Caco-2 (cell line): ENCODE measurements around the gene INO80E. TPM values are rescaled to one million over a fixed set of nuclear protein-coding genes. Genes with fewer than 3 reads are reported as not detected.
"Not testable (repeated sequence)": the region's sequence is repeated elsewhere in the genome, so short reads cannot be mapped to it uniquely, and the experiment has no call there.

Source experiments
- BruUV-seq: library from RNA; stranded (reverse); fragments of 400-500 nt; replicated peaks from 2 replicates; lab custom pipeline; 2021; lab: Mats Ljungman, UMichigan
- CTCF ChIA-PET: fragments of 300-600 bp; sonication (Branson Sonifier 250); formaldehyde crosslinking; loops from one replicate; lab custom pipeline; 2022; ENCODE audit warnings: antibody characterized with exemption; lab: Charles Lee
- POLR2A ChIA-PET: fragments of 300-600 bp; sonication (Branson Sonifier 250); formaldehyde crosslinking; loops from one replicate; lab custom pipeline; 2022; ENCODE audit warnings: antibody characterized with exemption; lab: Charles Lee
- DNase-seq, 2 experiments: peaks; one replicate each; pipeline versions ENCODE4 v3.0.0 to v3.0.0-alpha.2; 2020 to 2022
- H3K27me3 ChIP-seq: replicated peaks from 2 replicates; pipeline ENCODE4 v1.6.0; 2011; ENCODE audit warnings: low read length; ENCODE audit not compliant: control insufficient read depth, insufficient read depth
- H3K36me3 ChIP-seq: 2 replicates; pipeline ENCODE4 v1.5.1; 2011; ENCODE audit warnings: low read length; ENCODE audit not compliant: control insufficient read depth, insufficient read depth
- H3K4me1 ChIP-seq: fragments of 250-450 bp; sonication (Bioruptor Pico); 2 replicates; pipeline ENCODE4 v1.5.1; 2020; ENCODE audit warnings: mild to moderate bottlenecking
- H3K4me3 ChIP-seq: 2 replicates; pipeline ENCODE4 v1.5.1; 2011; ENCODE audit warnings: low read depth, mild to moderate bottlenecking, control low read depth, low read length
- H3K9me3 ChIP-seq: fragments of 250-450 bp; sonication (Bioruptor Pico); 2 replicates; pipeline ENCODE4 v1.5.1; 2020; ENCODE audit warnings: mild to moderate bottlenecking, moderate library complexity
- H3K27ac Mint-ChIP-seq: one replicate; pipeline ENCODE4 v1.8.0; 2022; ENCODE audit warnings: mixed read lengths; ENCODE audit not compliant: unreplicated experiment
- H3K27me3 Mint-ChIP-seq: one replicate; pipeline ENCODE4 v1.8.0; 2022; ENCODE audit warnings: mixed read lengths; ENCODE audit not compliant: insufficient read depth, unreplicated experiment
- H3K36me3 Mint-ChIP-seq: one replicate; pipeline ENCODE4 v1.8.0; 2022; ENCODE audit warnings: mild to moderate bottlenecking, mixed read lengths; ENCODE audit not compliant: insufficient read depth, unreplicated experiment
- H3K4me1 Mint-ChIP-seq: one replicate; pipeline ENCODE4 v1.8.0; 2022; ENCODE audit warnings: low read depth, mixed read lengths; ENCODE audit not compliant: unreplicated experiment
- H3K4me3 Mint-ChIP-seq: one replicate; pipeline ENCODE4 v1.8.0; 2022; ENCODE audit warnings: mild to moderate bottlenecking, moderate library complexity, mixed read lengths; ENCODE audit not compliant: unreplicated experiment
- H3K9me3 Mint-ChIP-seq: one replicate; pipeline ENCODE4 v1.8.0; 2022; ENCODE audit warnings: mixed read lengths; ENCODE audit not compliant: unreplicated experiment
- CTCF ChIP-seq, 2 experiments: fragments of 200-600 bp in 1 of 2; IDR thresholded peaks; 1 replicate in 1 of 2; 2 replicates in 1 of 2; pipeline versions ENCODE4 v1.5.1 to v1.8.0; 2011 to 2022; ENCODE audit warnings: antibody characterized with exemption in 1 of 2, control low read depth in 1 of 2, inconsistent platforms in 1 of 2, low read depth in 1 of 2, low read length in 1 of 2, mild to moderate bottlenecking in 1 of 2, moderate library complexity in 1 of 2; ENCODE audit not compliant: insufficient read depth in 1 of 2, severe bottlenecking in 1 of 2, unreplicated experiment in 1 of 2
- intact Hi-C: fragments of 100-400 bp; cut with micrococcal nuclease; formaldehyde crosslinking; loops from one replicate; pipeline ENCODE4 v1.10.0; 2022; ENCODE audit not compliant: unreplicated experiment
- total RNA-seq: library from RNA; stranded (reverse); gene quantifications from 2 replicates; pipeline ENCODE4 v1.2.3, GENCODE V29; 2022

Gene INO80E
- total RNA-seq, 1 experiment from 2014 or later, result 58.8 TPM

DNA sequence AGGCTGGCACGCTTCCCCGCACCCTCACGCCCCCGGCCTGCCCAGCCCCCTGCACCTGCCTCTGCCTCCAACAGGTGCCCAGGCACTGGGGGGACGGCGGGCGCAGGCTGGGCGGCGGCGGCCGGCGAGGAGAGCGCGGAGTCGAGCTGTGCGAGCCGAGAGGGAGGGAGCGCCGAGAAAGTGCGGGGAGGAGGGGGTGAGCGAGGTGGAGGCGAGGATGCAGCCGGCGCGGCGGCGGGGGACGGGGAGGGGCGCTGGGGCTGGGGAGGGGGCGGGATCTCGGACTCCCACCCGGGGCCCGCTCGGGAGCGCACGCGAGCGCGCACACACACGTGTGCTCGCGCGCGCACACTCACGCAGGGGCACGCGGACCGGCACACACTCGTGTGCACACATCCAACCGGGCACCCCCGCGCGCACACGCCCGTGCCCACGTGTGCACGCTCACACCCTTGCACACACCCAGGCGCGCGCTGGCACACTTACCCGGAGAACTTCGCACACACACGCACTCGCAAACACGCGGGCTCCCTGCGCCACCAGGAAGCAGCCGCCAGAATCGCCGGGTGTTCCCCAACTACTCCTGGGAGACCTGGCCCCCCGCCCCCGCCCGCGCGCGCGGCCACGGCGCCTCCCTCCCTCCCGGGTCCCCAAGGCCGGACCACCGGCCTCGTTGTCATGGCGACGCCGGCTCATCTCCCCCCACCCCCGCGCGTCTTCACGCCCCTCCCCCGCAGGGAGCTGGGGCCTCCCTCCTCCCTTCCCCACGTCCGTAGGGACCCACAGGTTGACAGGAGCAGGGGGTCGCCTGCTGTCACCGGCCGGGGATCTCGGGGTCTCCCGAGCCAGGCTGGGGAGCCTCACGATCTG lies 15.0 kb downstream of the INO80E start, which contains the start of gene DOC2A:
Gene DOC2A (minus strand): TSS at position 184 of the 870 bp plus-strand sequence. CDS start 805 bp downstream, outside the sequence.
- intact Hi-C loops, result no loop called here
- CTCF ChIA-PET, result interaction anchor here (0.6 to 1.1 kb wide), 2 partner anchors 112 to 311 kb away, joined by 3 to 4 read pairs; partner anchors contain the start of gene SEZ6L2
- Mint-ChIP-seq H3K36me3 (no peaks in the 10 kb centered on the region), H3K4me1 (no peaks in the 10 kb centered on the region), H3K9me3 (no peaks in the 10 kb centered on the region), H3K27me3 (no peaks in the 10 kb centered on the region), H3K27ac (no peak within 1 kb of the TSS), H3K4me3 (peak within 1 kb of the TSS; percentile 68)
- H3K27me3 ChIP-seq, result no peaks in the 10 kb centered on the region
- no peak for TF ChIP-seq CTCF (IDR thresholded peaks at IDR 0.05; ENCODE audit: insufficient read depth in 1 of 2, low read depth in 1 of 2, low read length in 1 of 2, severe bottlenecking in 1 of 2, unreplicated experiment in 1 of 2)
- peak in 1 of 2 experiments; percentile 32 for DNase-seq
- H3K4me3 ChIP-seq, result peak within 1 kb of the TSS; percentile 83
- no peaks in the 10 kb centered on the region for H3K4me1 ChIP-seq
- BruUV-seq, result no TSS peak
- no peaks in the 10 kb centered on the region for H3K36me3 ChIP-seq
- POLR2A ChIA-PET, result interaction anchor here (0.6 kb wide), 1 partner anchor 14 kb away, joined by 10 read pairs; no protein-coding TSS in a partner anchor
- H3K9me3 ChIP-seq, result no peaks in the 10 kb centered on the region

DNA sequence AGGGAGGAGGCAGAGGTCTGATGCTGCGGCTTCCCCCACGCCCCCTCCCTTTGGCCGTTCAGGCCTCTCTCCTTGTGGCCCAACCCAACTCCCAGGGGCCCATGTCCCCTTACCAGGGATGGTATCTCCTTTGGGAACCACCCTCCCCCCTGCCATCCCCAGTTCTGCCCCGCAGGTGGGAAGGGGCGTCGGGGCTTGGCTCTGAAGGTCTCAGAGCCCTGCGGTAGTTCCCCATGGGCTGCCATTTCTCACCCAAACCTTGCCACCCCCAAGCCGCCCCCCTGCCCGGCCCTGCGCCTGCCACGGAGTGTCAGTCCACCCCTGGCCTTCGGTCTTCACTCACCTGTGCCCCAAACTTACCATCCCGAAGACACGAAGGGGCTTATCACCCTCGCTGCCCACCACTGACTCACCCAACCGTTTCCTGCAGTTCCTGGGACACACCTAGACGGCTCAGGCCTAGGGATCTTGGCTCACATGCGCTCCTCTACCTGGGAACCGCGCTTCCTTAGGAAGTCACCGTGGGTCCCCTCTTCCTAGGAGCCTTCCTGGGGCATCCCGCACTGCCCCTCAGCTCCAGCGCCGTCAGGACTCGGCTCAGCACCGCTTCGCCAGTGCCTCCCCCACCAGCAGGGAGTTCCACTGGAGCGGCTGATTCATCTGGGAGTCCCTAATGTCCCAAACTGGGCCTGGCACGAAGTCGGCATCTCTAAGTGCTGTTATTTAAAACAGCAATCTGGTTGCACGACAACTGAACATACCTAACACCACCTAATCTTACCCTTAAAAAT lies 15.9 kb downstream of the INO80E start:
- Mint-ChIP-seq H3K36me3 (no peaks in the 10 kb centered on the region), H3K4me1 (no peaks in the 10 kb centered on the region), H3K9me3 (no peaks in the 10 kb centered on the region), H3K27me3 (no peaks in the 10 kb centered on the region), H3K4me3 (peak overlapping the region; percentile 68), H3K27ac (no peak overlapping the region)
- CTCF ChIA-PET, result interaction anchor here (1.1 kb wide), 1 partner anchor 113 kb away, joined by 4 read pairs; the partner anchor contains the start of gene SEZ6L2
- POLR2A ChIA-PET, result interaction anchor here (0.6 kb wide), 1 partner anchor 15 kb away, joined by 10 read pairs; no protein-coding TSS in a partner anchor
- TF ChIP-seq CTCF (IDR thresholded peaks at IDR 0.05; ENCODE audit: insufficient read depth in 1 of 2, low read depth in 1 of 2, low read length in 1 of 2, severe bottlenecking in 1 of 2, unreplicated experiment in 1 of 2), result no peak
- no TSS peak for BruUV-seq
- Histone ChIP-seq H3K27me3 (no peaks in the 10 kb centered on the region), H3K4me3 (peak overlapping the region; percentile 83), H3K9me3 (no peaks in the 10 kb centered on the region), H3K4me1 (no peaks in the 10 kb centered on the region), H3K36me3 (no peaks in the 10 kb centered on the region)
- intact Hi-C loops, result no loop called here
- no peak for DNase-seq

DNA sequence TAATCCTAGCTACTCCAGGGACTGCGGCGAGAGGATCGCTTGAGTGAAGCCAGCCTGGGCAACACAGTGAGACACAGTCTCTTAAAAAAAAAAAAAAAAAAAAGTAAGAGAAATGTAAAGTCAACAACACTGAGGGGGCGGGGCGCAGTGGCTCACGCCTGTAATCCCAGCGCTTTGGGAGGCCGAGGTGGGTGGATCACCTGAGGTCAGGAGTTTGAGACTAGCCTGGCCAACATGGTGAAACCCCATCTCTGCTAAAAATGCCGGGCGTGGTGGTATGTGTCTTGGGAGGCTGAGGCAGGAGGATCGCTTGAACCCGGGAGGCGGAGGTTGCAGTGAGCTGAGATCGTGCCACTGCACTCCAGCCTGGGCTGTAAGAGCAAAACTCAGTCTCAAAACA lies 16.6 kb downstream of the INO80E start:
- H3K9me3 ChIP-seq, H3K27ac Mint-ChIP-seq, intact Hi-C loops, H3K27me3 Mint-ChIP-seq, H3K4me3 ChIP-seq, H3K27me3 ChIP-seq, H3K9me3 Mint-ChIP-seq, H3K4me3 Mint-ChIP-seq, CTCF ChIA-PET, H3K36me3 ChIP-seq, H3K36me3 Mint-ChIP-seq, BruUV-seq, H3K4me1 Mint-ChIP-seq, H3K4me1 ChIP-seq, DNase-seq, POLR2A ChIA-PET: not testable (repeated sequence)

DNA sequence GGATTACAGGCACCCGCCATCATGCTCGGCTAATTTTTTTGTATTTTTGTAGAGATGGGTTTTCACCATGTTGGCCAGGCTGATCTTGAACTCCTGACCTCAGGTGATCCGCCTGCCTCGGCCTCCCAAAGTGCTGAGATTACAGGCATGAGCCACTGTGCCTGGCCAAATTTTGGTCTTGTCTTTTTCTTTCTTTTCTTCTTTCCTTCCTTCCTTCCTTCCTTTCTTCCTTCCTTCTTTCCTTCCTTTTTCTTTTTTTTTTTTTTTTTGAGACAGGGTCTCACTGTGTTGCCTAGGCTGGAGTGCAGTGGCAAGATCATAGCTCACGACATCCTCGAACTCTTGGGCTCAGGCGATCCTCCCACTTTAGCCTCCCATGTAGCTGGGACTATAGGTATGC lies 19.4 kb downstream of the INO80E start:
- H3K4me1 Mint-ChIP-seq, CTCF ChIA-PET, POLR2A ChIA-PET, H3K27me3 Mint-ChIP-seq, H3K36me3 ChIP-seq, H3K9me3 Mint-ChIP-seq, H3K4me3 ChIP-seq, H3K36me3 Mint-ChIP-seq, H3K4me1 ChIP-seq, H3K9me3 ChIP-seq, BruUV-seq, intact Hi-C loops, H3K27me3 ChIP-seq, H3K4me3 Mint-ChIP-seq, H3K27ac Mint-ChIP-seq, DNase-seq: not testable (repeated sequence)
